HFFc6 (cell line): ENCODE results near the gene PTCH1. TPM values are rescaled to one million over a fixed set of nuclear protein-coding genes. Genes with fewer than 3 reads are reported as not detected.

Experiments used
- DNase-seq: peaks from one replicate; pipeline ENCODE4 v3.0.0-alpha.2; 2018
- H3K27ac Mint-ChIP-seq: 2 replicates; pipeline ENCODE4 v1.8.0; 2020; ENCODE audit warnings: mild to moderate bottlenecking, mixed read lengths
- H3K27me3 Mint-ChIP-seq: 2 replicates; pipeline ENCODE4 v1.8.0; 2021; ENCODE audit warnings: mild to moderate bottlenecking, moderate library complexity, mixed read lengths; ENCODE audit not compliant: insufficient read depth
- H3K36me3 Mint-ChIP-seq: 2 replicates; pipeline ENCODE4 v1.8.0; 2021; ENCODE audit warnings: low read depth, mixed read lengths
- H3K4me1 Mint-ChIP-seq: 2 replicates; pipeline ENCODE4 v1.8.0; 2020; ENCODE audit warnings: low read depth, mixed read lengths
- H3K4me3 Mint-ChIP-seq: 2 replicates; pipeline ENCODE4 v1.8.0; 2020; ENCODE audit warnings: mild to moderate bottlenecking, moderate library complexity, mixed read lengths
- H3K9me3 Mint-ChIP-seq: 2 replicates; pipeline ENCODE4 v1.8.0; 2020; ENCODE audit warnings: mild to moderate bottlenecking, mixed read lengths
- total RNA-seq, 6 experiments: library from RNA; stranded (reverse); fragmentation: NEBNext Ultra II Directional; extraction: Animal tissue kit (Norgen Biotek cat#: 25700); gene quantifications; 2 replicates in 1 of 6; 3 replicates in 5 of 6; pipeline ENCODE4 v1.2.3, GENCODE V29; 2021
- TF ChIP-seq, protein P1 (sequence below): fragments of 200-600 bp; sonication (generic); IDR thresholded peaks from 2 replicates; pipeline ENCODE4 v1.5.0; 2021; ENCODE audit warnings: antibody characterized with exemption, mild to moderate bottlenecking

Gene PTCH1
- total RNA-seq, 6 experiments from 2014 or later = 6.6 to 9.3 (median 7.0) TPM

- Mint-ChIP-seq H3K4me3 (no peak overlapping the region), H3K9me3 (no peaks in the 10 kb centered on the region), H3K27ac (no peak overlapping the region), H3K36me3 (peaks cover 2% of the 10 kb centered on the region; the same call in 1 of the 2 replicates), H3K4me1 (no peaks in the 10 kb centered on the region), H3K27me3 (no peaks in the 10 kb centered on the region; the same call in none of the 2 replicates)
- TF ChIP-seq, protein P1, sequence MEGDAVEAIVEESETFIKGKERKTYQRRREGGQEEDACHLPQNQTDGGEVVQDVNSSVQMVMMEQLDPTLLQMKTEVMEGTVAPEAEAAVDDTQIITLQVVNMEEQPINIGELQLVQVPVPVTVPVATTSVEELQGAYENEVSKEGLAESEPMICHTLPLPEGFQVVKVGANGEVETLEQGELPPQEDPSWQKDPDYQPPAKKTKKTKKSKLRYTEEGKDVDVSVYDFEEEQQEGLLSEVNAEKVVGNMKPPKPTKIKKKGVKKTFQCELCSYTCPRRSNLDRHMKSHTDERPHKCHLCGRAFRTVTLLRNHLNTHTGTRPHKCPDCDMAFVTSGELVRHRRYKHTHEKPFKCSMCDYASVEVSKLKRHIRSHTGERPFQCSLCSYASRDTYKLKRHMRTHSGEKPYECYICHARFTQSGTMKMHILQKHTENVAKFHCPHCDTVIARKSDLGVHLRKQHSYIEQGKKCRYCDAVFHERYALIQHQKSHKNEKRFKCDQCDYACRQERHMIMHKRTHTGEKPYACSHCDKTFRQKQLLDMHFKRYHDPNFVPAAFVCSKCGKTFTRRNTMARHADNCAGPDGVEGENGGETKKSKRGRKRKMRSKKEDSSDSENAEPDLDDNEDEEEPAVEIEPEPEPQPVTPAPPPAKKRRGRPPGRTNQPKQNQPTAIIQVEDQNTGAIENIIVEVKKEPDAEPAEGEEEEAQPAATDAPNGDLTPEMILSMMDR = no peak
- no peak for DNase-seq
Observed at GRCh38 chr9:95482621-95483020, 34.1 kb downstream of the PTCH1 start.

- TF ChIP-seq, protein P1 = no peak
- Mint-ChIP-seq H3K9me3 (no peaks in the 10 kb centered on the region), H3K36me3 (peaks cover 5% of the 10 kb centered on the region; the same call in 1 of the 2 replicates), H3K4me1 (no peaks in the 10 kb centered on the region), H3K27me3 (no peaks in the 10 kb centered on the region; the same call in 1 of the 2 replicates), H3K4me3 (no peak overlapping the region), H3K27ac (no peak overlapping the region)
- DNase-seq = no peak
Observed at GRCh38 chr9:95481000-95481399, 35.8 kb downstream of the PTCH1 start.

DNA sequence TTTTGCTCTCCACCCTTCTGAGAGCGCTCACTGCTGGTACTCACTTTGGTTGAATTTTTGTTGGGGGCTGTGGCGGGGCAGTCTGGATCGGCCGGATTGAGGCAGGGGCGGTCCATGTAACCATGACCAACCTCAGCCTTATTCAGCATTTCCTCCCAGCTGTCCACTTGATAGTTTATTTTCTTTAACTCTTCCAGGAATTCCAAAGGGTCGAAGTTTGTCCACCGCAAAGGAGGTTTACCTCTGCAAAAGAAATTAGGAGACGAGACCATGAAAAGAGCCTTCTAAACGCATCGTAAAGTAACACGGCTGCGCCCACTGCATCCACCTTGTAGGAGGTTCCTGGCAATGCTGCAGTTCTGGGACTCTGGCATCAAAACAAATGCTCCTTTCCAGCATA is 36.4 kb downstream of the PTCH1 start:
- H3K36me3 Mint-ChIP-seq = peaks cover 5% of the 10 kb centered on the region; the same call in 1 of the 2 replicates
- DNase-seq = no peak
- no peaks in the 10 kb centered on the region for H3K4me1 Mint-ChIP-seq
- TF ChIP-seq, protein P1 = no peak
- no peak overlapping the region for H3K4me3 Mint-ChIP-seq
- H3K27ac Mint-ChIP-seq = no peak overlapping the region
- H3K9me3 Mint-ChIP-seq = no peaks in the 10 kb centered on the region
- H3K27me3 Mint-ChIP-seq = no peaks in the 10 kb centered on the region; the same call in 1 of the 2 replicates

DNA sequence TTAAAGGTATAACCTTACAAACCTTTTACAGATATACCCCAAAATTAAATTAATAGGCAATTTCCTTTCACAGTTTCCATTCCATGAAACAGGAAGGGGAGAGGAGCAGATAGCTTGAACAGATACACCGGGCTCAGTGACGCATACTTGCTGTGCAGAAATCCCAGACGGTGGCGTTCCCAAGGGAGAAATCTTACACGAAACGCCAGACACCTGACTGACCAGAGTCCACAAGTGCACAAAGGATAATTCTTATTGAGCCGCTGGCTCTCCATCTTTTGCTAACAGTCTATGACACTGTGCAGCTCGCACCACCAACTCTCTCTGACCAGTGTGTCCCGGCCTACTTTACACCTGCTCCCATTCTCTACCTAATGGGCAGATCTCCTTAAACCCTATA is 37.4 kb downstream of the PTCH1 start:
- Mint-ChIP-seq H3K27me3 (no peaks in the 10 kb centered on the region; the same call in 1 of the 2 replicates), H3K27ac (no peak overlapping the region), H3K9me3 (no peaks in the 10 kb centered on the region), H3K36me3 (peaks cover 5% of the 10 kb centered on the region; the same call in 1 of the 2 replicates), H3K4me1 (no peaks in the 10 kb centered on the region), H3K4me3 (no peak overlapping the region)
- TF ChIP-seq, protein P1 = no peak
- DNase-seq = no peak

- H3K4me3 Mint-ChIP-seq = no peak overlapping the region
- no peaks in the 10 kb centered on the region; the same call in 1 of the 2 replicates for H3K27me3 Mint-ChIP-seq
- peaks cover 5% of the 10 kb centered on the region; the same call in 1 of the 2 replicates for H3K36me3 Mint-ChIP-seq
- H3K4me1 Mint-ChIP-seq = no peaks in the 10 kb centered on the region
- no peak overlapping the region for H3K27ac Mint-ChIP-seq
- no peaks in the 10 kb centered on the region for H3K9me3 Mint-ChIP-seq
- DNase-seq = no peak
- TF ChIP-seq, protein P1 = no peak
Observed at GRCh38 chr9:95478335-95478734, 38.4 kb downstream of the PTCH1 start.
